T-helper 1 cell treated with Interleukin-12 subunit alpha and Interleukin-12 subunit beta and Interleukin-4 antibody, amounts not matched to agents 30 μg/mL and 1 μg/mL, for 36 hours (primary cell): Measurements from ENCODE around the gene SLC47A1.
"Not testable (repeated sequence)": the region's sequence is repeated elsewhere in the genome, so short reads cannot be mapped to it uniquely, and the experiment has no call there.

ENCODE experiments used
- H3K27ac Mint-ChIP-seq: one replicate; pipeline ENCODE4 v1.8.0; 2021; ENCODE audit warnings: mild to moderate bottlenecking, mixed read lengths
- H3K27me3 Mint-ChIP-seq: one replicate; pipeline ENCODE4 v1.8.0; 2021; ENCODE audit warnings: low read depth, mixed read lengths
- H3K36me3 Mint-ChIP-seq: one replicate; pipeline ENCODE4 v1.8.0; 2021; ENCODE audit warnings: low read depth, mixed read lengths
- H3K4me1 Mint-ChIP-seq: one replicate; pipeline ENCODE4 v1.8.0; 2021; ENCODE audit warnings: low read depth, mixed read lengths
- H3K4me3 Mint-ChIP-seq: one replicate; pipeline ENCODE4 v1.8.0; 2021; ENCODE audit warnings: mild to moderate bottlenecking, moderate library complexity, mixed read lengths
- H3K9me3 Mint-ChIP-seq: one replicate; pipeline ENCODE4 v1.8.0; 2021; ENCODE audit warnings: mixed read lengths

The SLC47A1 gene

GRCh38 chr17:19508577-19508867, 25.1 kb upstream of the SLC47A1 start:
- H3K27me3 Mint-ChIP-seq: peaks cover 19% of the 10 kb centered on the region
- H3K4me1 Mint-ChIP-seq: peaks cover 9% of the 10 kb centered on the region
- peak overlapping the region; percentile 91 for H3K4me3 Mint-ChIP-seq
- peak overlapping the region; percentile 92 for H3K27ac Mint-ChIP-seq
- no peaks in the 10 kb centered on the region for H3K9me3 Mint-ChIP-seq
- peaks cover 3% of the 10 kb centered on the region for H3K36me3 Mint-ChIP-seq

GRCh38 chr17:19509281-19509852, 24.3 kb upstream of the SLC47A1 start:
- not testable (repeated sequence) for H3K4me3 Mint-ChIP-seq

DNA sequence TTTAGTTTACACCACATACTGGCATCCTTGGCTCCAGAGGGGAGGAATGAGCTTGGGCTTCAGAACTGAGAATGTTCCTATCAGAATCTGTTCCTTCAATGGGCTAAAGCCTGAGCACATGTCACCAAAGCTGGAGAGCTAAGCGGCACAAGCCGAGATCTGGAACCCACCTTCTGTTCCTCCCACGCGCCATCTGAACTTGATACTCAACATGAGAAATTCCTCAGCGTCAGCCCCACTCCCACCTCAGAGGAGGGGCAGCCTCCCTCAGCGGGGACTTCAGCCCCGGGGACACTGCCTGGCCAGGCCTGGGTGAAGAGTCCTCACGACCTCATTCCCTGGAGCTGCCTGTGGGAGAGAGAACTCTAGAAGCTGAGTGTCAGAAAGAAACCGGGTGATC, 22.8 kb upstream of the SLC47A1 start:
- H3K27ac Mint-ChIP-seq: no peak overlapping the region
- peaks cover 13% of the 10 kb centered on the region for H3K27me3 Mint-ChIP-seq
- peaks cover 3% of the 10 kb centered on the region for H3K36me3 Mint-ChIP-seq
- H3K4me3 Mint-ChIP-seq: no peak overlapping the region
- H3K9me3 Mint-ChIP-seq: no peaks in the 10 kb centered on the region
- H3K4me1 Mint-ChIP-seq: peaks cover 13% of the 10 kb centered on the region

More at GRCh38 chr17:19509281-19509852, 24.3 kb upstream of the SLC47A1 start:
- H3K36me3 Mint-ChIP-seq, H3K9me3 Mint-ChIP-seq, H3K27ac Mint-ChIP-seq: not testable (repeated sequence)
- Mint-ChIP-seq H3K4me1 (peaks cover 13% of the 10 kb centered on the region), H3K27me3 (peaks cover 19% of the 10 kb centered on the region)

DNA sequence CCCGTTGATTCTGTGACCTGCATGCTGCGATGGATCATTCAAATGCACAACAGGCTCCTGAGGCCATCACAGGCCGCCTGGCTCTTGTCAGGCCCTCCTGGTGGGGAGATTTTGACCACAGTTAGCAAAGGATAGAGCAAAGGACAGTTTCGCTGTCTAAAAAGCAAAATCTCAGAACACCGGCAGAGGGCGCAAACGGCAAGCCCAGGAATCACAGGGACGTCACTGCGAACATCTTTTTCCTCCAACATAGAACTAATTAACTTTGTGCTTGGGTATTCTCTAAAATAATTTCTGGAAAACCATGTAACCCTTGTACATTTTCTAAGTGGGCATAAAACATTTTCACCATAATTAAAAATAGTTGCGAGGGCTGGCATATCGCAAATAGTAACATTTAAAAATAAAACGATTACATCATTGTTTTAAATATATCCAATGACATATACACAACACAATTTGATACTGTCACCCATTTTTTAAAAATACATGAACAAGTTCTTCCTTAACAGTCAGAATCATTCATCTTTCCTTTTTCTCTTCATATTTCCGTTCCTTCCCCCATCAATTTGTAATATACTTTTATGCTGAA, 19.7 kb upstream of the SLC47A1 start:
- Mint-ChIP-seq H3K27me3 (peaks cover 3% of the 10 kb centered on the region), H3K27ac (no peak overlapping the region), H3K4me1 (peaks cover 6% of the 10 kb centered on the region), H3K9me3 (no peaks in the 10 kb centered on the region), H3K4me3 (no peak overlapping the region), H3K36me3 (no peaks in the 10 kb centered on the region)

DNA sequence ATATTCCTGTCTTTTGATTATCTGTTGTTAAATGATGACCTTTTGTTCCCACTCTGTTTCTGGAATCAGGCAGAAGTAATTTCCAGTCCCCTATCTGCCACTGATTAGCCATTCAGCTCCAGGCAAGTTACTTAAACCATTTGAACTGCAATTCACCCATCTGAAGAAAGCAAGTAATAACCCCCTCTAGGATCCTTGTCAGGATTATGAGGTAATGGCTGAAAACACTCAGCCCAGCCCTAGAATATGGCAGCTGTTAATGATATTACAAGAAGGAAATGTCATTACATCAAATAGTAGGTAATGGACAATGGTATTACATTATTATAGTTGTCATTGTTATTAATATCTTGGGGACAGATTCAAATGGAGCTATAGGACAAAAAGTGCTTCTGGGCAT, 16.0 kb upstream of the SLC47A1 start:
- Mint-ChIP-seq H3K27ac (no peak overlapping the region), H3K36me3 (no peaks in the 10 kb centered on the region), H3K27me3 (peaks cover 17% of the 10 kb centered on the region), H3K4me1 (peaks cover 6% of the 10 kb centered on the region), H3K4me3 (no peak overlapping the region), H3K9me3 (no peaks in the 10 kb centered on the region)

GRCh38 chr17:19519388-19520291, 14.0 kb upstream of the SLC47A1 start:
- not testable (repeated sequence) for H3K9me3 Mint-ChIP-seq
- peaks cover 20% of the 10 kb centered on the region for H3K27me3 Mint-ChIP-seq

DNA sequence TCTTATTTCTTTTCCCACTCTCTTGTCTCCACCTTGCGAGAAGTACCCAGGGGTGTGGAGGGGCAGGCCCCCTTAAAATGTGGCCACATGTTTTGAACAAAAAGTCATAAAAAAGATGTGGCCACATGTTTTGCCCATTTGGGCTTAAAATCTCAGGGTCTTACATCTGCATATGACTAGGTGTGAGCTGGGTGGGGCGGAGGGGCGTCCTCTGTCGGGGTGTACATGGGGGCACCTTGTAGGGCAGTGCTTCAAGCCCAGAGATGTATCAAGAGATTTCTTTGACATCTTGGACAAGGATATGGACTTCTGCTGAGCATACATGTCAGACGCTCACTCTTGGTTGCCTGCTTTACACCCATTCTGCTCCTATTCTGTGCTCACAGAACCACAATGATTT, 13.0 kb upstream of the SLC47A1 start:
- Mint-ChIP-seq H3K4me1 (no peaks in the 10 kb centered on the region), H3K36me3 (no peaks in the 10 kb centered on the region), H3K9me3 (no peaks in the 10 kb centered on the region), H3K27ac (no peak overlapping the region), H3K4me3 (no peak overlapping the region), H3K27me3 (peaks cover 20% of the 10 kb centered on the region)

More at GRCh38 chr17:19519388-19520291, 14.0 kb upstream of the SLC47A1 start:
- not testable (repeated sequence) for H3K36me3 Mint-ChIP-seq, H3K27ac Mint-ChIP-seq, H3K4me1 Mint-ChIP-seq, H3K4me3 Mint-ChIP-seq

DNA sequence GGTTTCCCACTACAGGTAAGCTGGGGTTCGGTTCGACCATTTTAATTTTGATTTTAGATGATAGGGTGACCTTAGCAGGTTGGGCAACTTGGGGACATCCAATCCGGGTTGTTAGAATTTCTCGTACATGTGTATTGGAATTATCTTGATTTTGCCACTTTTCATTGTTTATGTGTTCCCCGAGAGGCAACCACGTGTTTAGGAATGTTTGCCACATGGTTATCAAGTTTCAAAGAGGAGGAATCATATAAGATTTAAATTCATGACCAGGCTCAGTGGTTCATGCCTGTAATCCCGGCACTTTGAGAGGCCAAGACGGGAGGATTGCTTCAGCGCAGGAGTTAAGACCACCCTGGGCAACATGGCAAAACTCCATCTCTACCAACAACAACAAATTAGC, 10.0 kb upstream of the SLC47A1 start:
- H3K4me1 Mint-ChIP-seq: no peaks in the 10 kb centered on the region
- no peak overlapping the region for H3K27ac Mint-ChIP-seq
- no peak overlapping the region for H3K4me3 Mint-ChIP-seq
- H3K9me3 Mint-ChIP-seq: no peaks in the 10 kb centered on the region
- H3K36me3 Mint-ChIP-seq: no peaks in the 10 kb centered on the region
- H3K27me3 Mint-ChIP-seq: peaks cover 17% of the 10 kb centered on the region

GRCh38 chr17:19526950-19527349, 6.7 kb upstream of the SLC47A1 start:
- H3K27ac Mint-ChIP-seq, H3K4me3 Mint-ChIP-seq, H3K4me1 Mint-ChIP-seq, H3K36me3 Mint-ChIP-seq, H3K9me3 Mint-ChIP-seq: not testable (repeated sequence)
- peaks cover 19% of the 10 kb centered on the region for H3K27me3 Mint-ChIP-seq

- Mint-ChIP-seq H3K4me3 (no peak overlapping the region), H3K4me1 (peaks cover 1% of the 10 kb centered on the region), H3K27me3 (peaks cover 47% of the 10 kb centered on the region), H3K36me3 (no peaks in the 10 kb centered on the region), H3K9me3 (no peaks in the 10 kb centered on the region), H3K27ac (no peak overlapping the region)
These were observed 1.7 kb upstream of the SLC47A1 start for GRCh38 chr17:19531780-19532501.

DNA sequence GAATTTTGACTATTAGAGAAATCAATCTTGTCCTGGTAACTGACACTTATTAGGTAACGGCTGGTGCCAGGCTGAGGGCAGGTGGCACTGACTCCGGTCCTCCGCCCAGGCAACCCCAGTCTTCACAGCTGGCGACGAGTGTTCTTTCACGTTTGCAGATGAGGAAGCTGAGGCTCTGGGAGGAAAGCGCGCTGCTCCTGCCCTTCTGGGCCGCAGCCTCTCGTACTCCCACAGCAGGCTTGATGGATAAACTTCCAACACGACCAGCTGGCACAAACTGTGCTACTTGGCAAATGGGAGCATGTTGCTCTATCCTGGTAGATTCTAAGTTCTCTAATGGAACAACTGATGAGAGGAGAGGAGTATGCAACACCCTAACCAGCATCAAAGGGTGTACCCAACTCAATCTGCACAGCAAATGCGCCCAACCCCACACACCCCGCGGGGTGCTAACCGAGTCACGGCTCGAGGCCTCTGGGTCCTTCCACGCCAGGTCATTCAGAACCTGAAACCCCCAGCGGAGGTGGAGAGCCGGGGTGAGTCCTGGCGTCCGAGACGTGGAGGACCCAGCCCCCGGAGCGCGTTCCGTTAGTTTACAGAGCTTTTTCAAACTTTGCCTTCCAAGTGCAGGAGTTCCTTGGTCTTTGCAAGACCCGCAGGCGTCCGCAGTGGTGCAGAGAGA, 477 bp upstream of the SLC47A1 start:
- H3K4me1 Mint-ChIP-seq: peaks cover 1% of the 10 kb centered on the region
- peaks cover 53% of the 10 kb centered on the region for H3K27me3 Mint-ChIP-seq
- no peak overlapping the region for H3K4me3 Mint-ChIP-seq
- H3K27ac Mint-ChIP-seq: no peak overlapping the region
- no peaks in the 10 kb centered on the region for H3K9me3 Mint-ChIP-seq
- H3K36me3 Mint-ChIP-seq: no peaks in the 10 kb centered on the region

DNA sequence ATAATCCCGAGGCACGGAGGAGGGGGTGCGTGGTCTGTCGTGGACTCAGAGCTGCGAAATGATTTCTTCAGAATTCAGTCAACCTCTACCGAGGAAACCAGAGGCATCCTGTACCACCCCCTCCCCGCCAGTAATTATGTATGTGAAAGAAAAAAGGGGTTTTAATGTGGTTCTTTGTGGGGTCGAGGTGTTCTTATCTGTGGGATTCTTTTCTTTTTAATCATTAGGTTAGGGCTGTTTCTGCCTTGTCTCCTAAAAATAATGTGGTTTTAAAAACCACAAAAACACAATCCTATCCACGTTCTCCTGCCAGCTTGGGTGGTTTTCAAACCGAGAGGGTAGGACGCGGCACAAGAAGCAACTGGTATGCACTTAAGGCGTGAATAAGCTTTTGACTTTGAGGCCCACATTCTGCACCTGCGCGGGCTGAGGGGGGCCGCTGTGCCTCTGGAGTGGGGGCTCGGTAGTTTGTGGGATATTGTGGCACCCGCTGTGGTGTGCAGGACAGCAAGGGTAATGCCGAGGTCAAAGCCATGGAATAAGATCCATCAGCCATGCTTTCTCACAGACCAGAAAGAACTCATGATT, 1.0 kb downstream of the SLC47A1 start:
- Mint-ChIP-seq H3K4me1 (peaks cover 1% of the 10 kb centered on the region), H3K27me3 (peaks cover 47% of the 10 kb centered on the region), H3K4me3 (peak overlapping the region; percentile 45), H3K36me3 (no peaks in the 10 kb centered on the region), H3K27ac (no peak overlapping the region), H3K9me3 (no peaks in the 10 kb centered on the region)

DNA sequence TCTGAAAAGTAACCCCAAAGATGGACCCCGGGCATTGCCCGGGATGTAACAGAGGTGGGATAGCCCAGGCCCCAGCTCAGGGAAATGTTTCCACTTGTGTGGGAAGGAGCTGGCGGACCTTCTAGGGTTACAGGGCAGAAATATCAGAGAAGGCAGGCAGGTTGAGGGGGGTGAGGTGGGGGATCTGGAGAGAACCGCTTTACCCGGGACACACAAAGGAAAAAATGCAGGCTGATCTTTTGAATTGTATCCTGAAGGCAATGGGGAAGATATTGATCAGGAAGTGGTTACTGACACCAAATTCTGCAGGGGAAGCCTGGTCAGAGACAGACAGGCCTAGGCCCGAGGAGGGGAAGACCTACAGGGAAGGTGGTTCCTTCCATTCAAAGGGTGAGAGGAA, 3.5 kb downstream of the SLC47A1 start:
- H3K27ac Mint-ChIP-seq: no peak overlapping the region
- no peaks in the 10 kb centered on the region for H3K36me3 Mint-ChIP-seq
- H3K4me1 Mint-ChIP-seq: peaks cover 1% of the 10 kb centered on the region
- H3K27me3 Mint-ChIP-seq: peaks cover 40% of the 10 kb centered on the region
- H3K9me3 Mint-ChIP-seq: no peaks in the 10 kb centered on the region
- H3K4me3 Mint-ChIP-seq: no peak overlapping the region
